Adipocyte (in vitro differentiated cells): ENCODE data around the gene PHC2.
A peak's percentile ranks its signal among the peaks of the same experiment; 100 is the strongest.

ENCODE experiments used
- DNase-seq: peaks from one replicate; pipeline ENCODE4 v3.0.0-alpha.2; 2015; ENCODE audit warnings: low read depth
- H3K27me3 ChIP-seq: replicated peaks from 2 replicates; pipeline ENCODE4 v1.7.0; 2013; ENCODE audit warnings: mild to moderate bottlenecking, low read length, moderate library complexity; ENCODE audit not compliant: control insufficient read depth, insufficient read depth
- H3K36me3 ChIP-seq: 2 replicates; pipeline ENCODE4 v1.7.0; 2013; ENCODE audit warnings: low read length, mild to moderate bottlenecking, moderate library complexity; ENCODE audit not compliant: control insufficient read depth, insufficient read depth, severe bottlenecking
- H3K4me1 ChIP-seq: 2 replicates; pipeline ENCODE4 v1.7.0; 2013; ENCODE audit warnings: mild to moderate bottlenecking, low read length, moderate library complexity; ENCODE audit not compliant: control insufficient read depth, insufficient read depth
- H3K4me3 ChIP-seq: 2 replicates; pipeline ENCODE4 v1.7.0; 2013; ENCODE audit warnings: mild to moderate bottlenecking, low read length, moderate library complexity
- H3K9ac ChIP-seq: 2 replicates; pipeline ENCODE4 v1.7.0; 2013; ENCODE audit warnings: mild to moderate bottlenecking, low read length, moderate library complexity
- H3K9me3 ChIP-seq: 2 replicates; pipeline ENCODE4 v1.7.0; 2013; ENCODE audit warnings: mild to moderate bottlenecking, low read length, moderate library complexity; ENCODE audit not compliant: control insufficient read depth

The PHC2 gene

GRCh38 chr1:33305816-33306652 is 124.9 kb downstream of the PHC2 start:
- Histone ChIP-seq H3K9me3 (no peaks in the 10 kb centered on the region), H3K4me1 (peaks cover 24% of the 10 kb centered on the region), H3K9ac (peak overlapping the region; percentile 37), H3K36me3 (no peaks in the 10 kb centered on the region), H3K27me3 (no peaks in the 10 kb centered on the region), H3K4me3 (peak overlapping the region; percentile 29)
- DNase-seq, result no peak

GRCh38 chr1:33305016-33305415 is 125.9 kb downstream of the PHC2 start:
- no peak for DNase-seq
- Histone ChIP-seq H3K4me1 (peaks cover 34% of the 10 kb centered on the region), H3K9me3 (no peaks in the 10 kb centered on the region), H3K27me3 (no peaks in the 10 kb centered on the region), H3K36me3 (no peaks in the 10 kb centered on the region), H3K4me3 (no peak overlapping the region), H3K9ac (no peak overlapping the region)

GRCh38 chr1:33302325-33302724 is 128.6 kb downstream of the PHC2 start:
- no peaks in the 10 kb centered on the region for H3K9me3 ChIP-seq

GRCh38 chr1:33301273-33301984 is 129.5 kb downstream of the PHC2 start:
- peaks cover 32% of the 10 kb centered on the region for H3K4me1 ChIP-seq
- H3K9me3 ChIP-seq, result no peaks in the 10 kb centered on the region
- H3K9ac ChIP-seq, result peak overlapping the region; percentile 43
- no peaks in the 10 kb centered on the region for H3K36me3 ChIP-seq
- peak overlapping the region; percentile 52 for H3K4me3 ChIP-seq
- no peaks in the 10 kb centered on the region for H3K27me3 ChIP-seq
- DNase-seq, result peak; percentile 19

More at GRCh38 chr1:33302325-33302724, 128.6 kb downstream of the PHC2 start:
- Histone ChIP-seq H3K9ac (no peak overlapping the region), H3K36me3 (no peaks in the 10 kb centered on the region), H3K4me3 (no peak overlapping the region), H3K27me3 (no peaks in the 10 kb centered on the region), H3K4me1 (peaks cover 38% of the 10 kb centered on the region)
- DNase-seq, result no peak

- Histone ChIP-seq H3K9ac (peak overlapping the region; percentile 46), H3K9me3 (no peaks in the 10 kb centered on the region), H3K4me3 (peak overlapping the region; percentile 52), H3K27me3 (no peaks in the 10 kb centered on the region), H3K4me1 (peaks cover 31% of the 10 kb centered on the region), H3K36me3 (no peaks in the 10 kb centered on the region)
- DNase-seq, result peak; percentile 96
Observed at GRCh38 chr1:33300673-33301072, 130.2 kb downstream of the PHC2 start.

GRCh38 chr1:33299461-33300155 is 131.3 kb downstream of the PHC2 start:
- Histone ChIP-seq H3K27me3 (no peaks in the 10 kb centered on the region), H3K36me3 (peaks cover 4% of the 10 kb centered on the region)

GRCh38 chr1:33298623-33299277 is 132.1 kb downstream of the PHC2 start:
- H3K36me3 ChIP-seq, result peaks cover 9% of the 10 kb centered on the region

More at GRCh38 chr1:33299461-33300155, 131.3 kb downstream of the PHC2 start:
- peaks cover 32% of the 10 kb centered on the region for H3K4me1 ChIP-seq
- H3K9ac ChIP-seq, result no peak overlapping the region
- H3K9me3 ChIP-seq, result no peaks in the 10 kb centered on the region
- no peak for DNase-seq
- no peak overlapping the region for H3K4me3 ChIP-seq

GRCh38 chr1:33297911-33298622 is 132.8 kb downstream of the PHC2 start:
- DNase-seq, result no peak
- Histone ChIP-seq H3K4me3 (no peak overlapping the region), H3K36me3 (peaks cover 12% of the 10 kb centered on the region), H3K9me3 (no peaks in the 10 kb centered on the region), H3K9ac (no peak overlapping the region), H3K27me3 (no peaks in the 10 kb centered on the region), H3K4me1 (peaks cover 34% of the 10 kb centered on the region)

More at GRCh38 chr1:33298623-33299277, 132.1 kb downstream of the PHC2 start:
- H3K27me3 ChIP-seq, result no peaks in the 10 kb centered on the region
- H3K9ac ChIP-seq, result no peak overlapping the region
- no peak overlapping the region for H3K4me3 ChIP-seq
- DNase-seq, result peak; percentile 87
- peaks cover 32% of the 10 kb centered on the region for H3K4me1 ChIP-seq
- no peaks in the 10 kb centered on the region for H3K9me3 ChIP-seq

GRCh38 chr1:33296824-33297223 is 134.1 kb downstream of the PHC2 start:
- no peaks in the 10 kb centered on the region for H3K27me3 ChIP-seq
- peaks cover 33% of the 10 kb centered on the region for H3K4me1 ChIP-seq
- no peak overlapping the region for H3K4me3 ChIP-seq
- H3K36me3 ChIP-seq, result peaks cover 12% of the 10 kb centered on the region
- H3K9ac ChIP-seq, result no peak overlapping the region
- no peaks in the 10 kb centered on the region for H3K9me3 ChIP-seq
- no peak for DNase-seq

GRCh38 chr1:33296082-33296458 is 134.8 kb downstream of the PHC2 start:
- peaks cover 25% of the 10 kb centered on the region for H3K4me1 ChIP-seq
- no peaks in the 10 kb centered on the region for H3K9me3 ChIP-seq
- H3K36me3 ChIP-seq, result peaks cover 12% of the 10 kb centered on the region
- no peak for DNase-seq
- no peaks in the 10 kb centered on the region for H3K27me3 ChIP-seq
- H3K4me3 ChIP-seq, result no peak overlapping the region
- H3K9ac ChIP-seq, result peak overlapping the region; percentile 34
